HG02943 (cell line): ENCODE measurements around the gene PMEL.
"Not testable (repeated sequence)": the region's sequence is repeated elsewhere in the genome, so short reads cannot be mapped to it uniquely, and the experiment has no call there.

Experiments
- ATAC-seq: cut with Tn5 transposase; IDR thresholded peaks from one replicate; pipeline ENCODE4 v1.9.1; 2021; ENCODE audit warnings: mild to moderate bottlenecking, low read depth, moderate library complexity; ENCODE audit not compliant: unreplicated experiment

PMEL gene

GRCh38 chr12:55984861-55985260, 19.0 kb upstream of the PMEL start:
- ATAC-seq = no peak

DNA sequence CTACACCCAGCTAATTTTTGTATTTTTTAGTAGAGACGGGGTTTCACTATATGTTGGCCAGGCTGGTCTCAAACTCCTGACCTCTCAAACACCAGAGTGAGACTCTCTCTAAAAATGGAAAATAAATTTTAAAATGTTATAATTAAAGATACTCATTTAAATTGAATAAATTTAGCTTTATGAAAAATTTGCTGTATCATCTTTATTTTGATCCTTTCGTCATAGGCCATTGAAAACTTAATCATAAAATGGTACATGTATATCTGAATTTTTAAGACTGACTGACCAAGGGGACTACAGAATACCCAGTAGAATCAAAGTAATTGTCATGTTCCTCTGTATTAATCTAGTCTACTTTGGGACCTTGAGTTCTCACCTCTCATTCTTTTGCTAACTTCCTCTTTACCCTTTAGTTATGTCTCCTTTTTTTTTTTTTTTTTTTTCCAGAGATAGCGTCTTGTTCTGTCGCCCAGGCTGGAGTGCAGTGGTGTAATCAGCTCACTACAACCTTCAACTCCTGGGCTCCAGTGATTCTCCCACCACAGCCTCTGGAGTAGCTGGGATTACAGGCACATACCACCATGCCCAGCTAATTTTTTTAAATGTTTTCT, 17.5 kb upstream of the PMEL start:
- no peak for ATAC-seq

- no peak for ATAC-seq
Measured at GRCh38 chr12:55982319-55982936, 16.6 kb upstream of the PMEL start.

- not testable (repeated sequence) for ATAC-seq
Measured at GRCh38 chr12:55981882-55982281, 16.0 kb upstream of the PMEL start.

DNA sequence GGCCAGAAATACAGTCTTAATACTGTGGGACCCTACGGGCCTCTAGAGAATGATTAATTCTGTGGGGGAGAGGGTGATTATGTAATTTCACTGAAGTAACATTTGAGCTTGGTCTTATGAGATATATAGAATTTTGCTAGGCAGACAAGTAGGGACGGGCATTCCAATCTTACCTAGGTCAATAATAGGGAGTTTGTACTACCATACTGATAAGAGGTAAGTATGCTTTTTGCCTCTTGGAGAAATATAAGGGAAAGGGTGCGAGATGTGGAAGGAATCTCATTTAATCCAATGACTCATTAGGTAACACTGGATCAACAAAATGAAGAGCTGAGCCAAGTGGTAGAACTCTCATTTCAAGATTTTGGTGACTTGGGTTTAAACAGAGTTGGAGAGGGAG, 13.2 kb upstream of the PMEL start:
- no peak for ATAC-seq

- ATAC-seq = no peak
Measured at GRCh38 chr12:55978393-55978792, 12.6 kb upstream of the PMEL start.

DNA sequence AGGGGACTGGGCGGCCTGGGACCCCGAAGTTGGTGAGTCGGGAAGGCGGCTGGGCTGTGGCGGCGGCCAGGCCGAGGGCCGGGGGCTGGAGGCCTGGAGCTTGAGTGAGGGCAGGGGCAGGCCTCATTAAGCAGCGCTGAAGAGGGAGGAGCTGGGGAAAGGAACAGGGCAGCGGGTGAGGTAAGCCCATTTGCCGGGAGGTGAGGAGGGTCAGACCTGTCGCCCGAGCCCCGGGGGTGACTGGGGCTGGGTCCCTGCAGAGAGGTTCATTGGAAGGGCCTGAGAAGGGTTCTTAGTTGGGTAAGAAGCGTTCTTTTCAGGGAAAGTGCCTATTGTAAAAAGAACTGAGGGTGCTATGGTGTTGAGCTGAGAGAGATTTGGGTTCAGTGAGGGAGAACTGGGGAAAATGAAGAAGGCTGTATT, 8.5 kb upstream of the PMEL start:
- ATAC-seq = peak; percentile 13

GRCh38 chr12:55973599-55974307, 7.9 kb upstream of the PMEL start, which contains the start of gene RAB5B:
Gene RAB5B (plus strand): TSS chr12:55974078. CDS start chr12:55986961, 12,883 bp downstream.
- peak; percentile 94 for ATAC-seq

GRCh38 chr12:55972911-55973598, 7.2 kb upstream of the PMEL start:
- no peak for ATAC-seq

GRCh38 chr12:55972456-55972855, 6.6 kb upstream of the PMEL start:
- no peak for ATAC-seq

DNA sequence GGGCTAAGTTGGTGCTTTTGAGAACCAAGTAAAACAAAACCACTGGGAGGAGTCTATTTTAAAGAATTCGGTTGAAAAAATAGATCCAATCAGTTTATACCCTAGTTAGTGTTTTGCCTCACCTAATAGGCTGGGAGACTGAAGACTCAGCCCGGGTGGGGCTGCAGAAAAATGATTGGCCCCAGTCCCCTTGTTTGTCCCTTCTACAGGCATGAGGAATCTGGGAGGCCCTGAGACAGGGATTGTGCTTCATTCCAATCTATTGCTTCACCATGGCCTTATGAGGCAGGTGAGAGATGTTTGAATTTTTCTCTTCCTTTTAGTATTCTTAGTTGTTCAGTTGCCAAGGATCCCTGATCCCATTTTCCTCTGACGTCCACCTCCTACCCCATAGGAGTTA, 6.2 kb upstream of the PMEL start:
- ATAC-seq = no peak

GRCh38 chr12:55970775-55971174, 4.9 kb upstream of the PMEL start:
- no peak for ATAC-seq

DNA sequence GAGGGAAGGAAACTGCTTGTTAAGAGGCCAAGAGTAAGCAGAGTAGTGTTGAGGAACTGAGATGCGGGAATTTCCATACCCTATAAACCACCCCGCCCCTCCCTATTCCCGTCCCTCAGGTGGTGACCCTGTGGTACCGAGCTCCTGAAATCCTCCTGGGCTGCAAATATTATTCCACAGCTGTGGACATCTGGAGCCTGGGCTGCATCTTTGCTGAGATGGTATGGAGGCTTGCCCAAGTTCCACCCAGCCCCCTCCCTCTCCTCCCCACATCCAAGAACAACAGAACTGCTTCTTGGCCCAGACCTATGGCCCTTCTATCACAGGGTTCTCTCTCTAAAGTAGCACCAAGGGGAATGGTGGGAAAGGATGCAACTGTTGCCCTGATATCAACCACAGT, 3.5 kb upstream of the PMEL start:
- ATAC-seq = no peak

DNA sequence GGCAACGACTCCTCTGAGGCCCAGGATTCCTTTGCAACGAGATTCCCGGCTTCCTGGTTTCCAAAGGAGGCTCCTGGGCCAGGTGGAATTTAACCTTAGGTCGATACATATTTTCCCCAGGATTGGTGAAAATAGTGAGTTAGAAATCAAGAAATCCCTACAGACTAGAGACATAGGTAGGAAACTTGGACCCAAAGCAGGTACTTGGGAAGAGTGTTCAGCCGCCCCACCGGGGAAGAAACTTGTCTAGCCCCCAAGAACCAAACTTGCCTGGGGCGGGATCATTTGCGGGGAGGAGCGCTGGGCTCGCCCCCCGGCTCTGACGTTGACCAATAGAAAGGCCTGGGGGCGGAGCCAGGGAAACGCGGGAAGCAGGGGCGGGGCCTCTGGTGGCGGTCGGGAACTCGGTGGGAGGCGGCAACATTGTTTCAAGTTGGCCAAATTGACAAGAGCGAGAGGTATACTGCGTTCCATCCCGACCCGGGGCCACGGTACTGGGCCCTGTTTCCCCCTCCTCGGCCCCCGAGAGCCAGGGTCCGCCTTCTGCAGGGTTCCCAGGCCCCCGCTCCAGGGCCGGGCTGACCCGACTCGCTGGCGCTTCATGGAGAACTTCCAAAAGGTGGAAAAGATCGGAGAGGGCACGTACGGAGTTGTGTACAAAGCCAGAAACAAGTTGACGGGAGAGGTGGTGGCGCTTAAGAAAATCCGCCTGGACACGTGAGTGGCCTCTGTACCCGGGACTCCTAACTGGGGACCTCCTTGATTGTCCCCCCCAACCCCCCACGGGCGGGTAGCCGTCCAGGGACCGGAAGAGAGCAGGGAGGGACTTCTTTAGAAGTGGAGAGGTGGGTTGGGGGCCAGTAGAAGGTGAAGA, 803 bp upstream of the PMEL start, which contains the start of gene CDK2:
CDK2 (plus strand) TSS at position 423 of the 874 bp plus-strand sequence; CDS start at position 602, 179 bp downstream.
- peak; percentile 97 for ATAC-seq

DNA sequence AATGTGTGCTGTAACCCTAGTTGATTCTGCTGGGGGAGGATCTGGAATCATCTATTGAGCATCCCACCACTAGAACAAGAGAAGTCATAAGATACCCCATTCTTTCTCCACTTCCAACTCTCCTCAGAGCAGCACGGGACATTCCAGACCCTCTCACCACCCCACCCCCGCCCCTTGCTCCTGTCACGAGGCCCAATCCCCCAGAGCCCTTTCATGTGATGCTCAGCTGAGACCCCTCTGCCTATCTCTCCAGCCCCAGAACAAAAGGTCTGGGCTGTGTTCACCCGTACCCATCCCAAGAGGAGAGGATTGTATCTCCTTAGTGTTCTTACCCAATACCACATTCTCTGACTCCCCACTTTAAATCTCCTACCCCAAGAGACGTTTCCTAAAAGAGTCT, 602 bp downstream of the PMEL start:
- ATAC-seq = no peak

- ATAC-seq = no peak
Measured at GRCh38 chr12:55963760-55964159, 2.1 kb downstream of the PMEL start.

DNA sequence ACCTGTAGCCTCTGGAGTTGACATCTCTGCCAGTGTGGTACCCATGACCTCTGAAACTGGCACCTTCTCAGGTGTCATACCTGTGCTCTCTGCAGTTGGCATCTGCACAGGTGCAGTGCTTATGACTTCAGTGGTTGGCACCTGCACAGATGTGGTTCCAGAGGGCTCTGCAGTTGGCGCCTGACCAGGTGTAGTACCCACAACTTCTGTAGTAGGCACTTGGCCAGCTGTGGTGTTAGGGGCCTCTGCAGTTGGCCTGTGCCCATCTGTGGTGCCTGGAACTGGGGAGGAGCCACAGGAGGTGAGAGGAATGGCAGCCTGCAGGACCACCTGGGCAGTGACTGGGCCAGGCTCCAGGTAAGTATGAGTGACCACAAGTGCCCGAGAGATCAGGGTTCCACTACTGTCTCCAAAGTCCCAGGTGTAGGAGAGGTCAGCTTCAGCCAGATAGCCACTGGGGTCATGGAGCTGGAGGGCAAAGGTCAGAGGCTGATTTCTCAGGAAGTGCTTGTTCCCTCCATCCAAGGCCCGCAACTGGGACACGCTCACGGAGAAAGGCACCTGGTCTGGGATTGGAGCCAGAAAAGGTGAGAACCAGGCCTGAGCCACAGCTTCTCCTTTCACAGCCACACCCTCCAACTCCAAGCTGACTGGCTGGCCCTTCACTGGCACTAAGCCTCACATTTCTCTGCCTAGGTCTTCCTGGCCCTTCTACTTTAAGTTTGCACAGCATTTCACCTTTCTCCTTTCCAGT, 8.6 kb downstream of the PMEL start:
- no peak for ATAC-seq

DNA sequence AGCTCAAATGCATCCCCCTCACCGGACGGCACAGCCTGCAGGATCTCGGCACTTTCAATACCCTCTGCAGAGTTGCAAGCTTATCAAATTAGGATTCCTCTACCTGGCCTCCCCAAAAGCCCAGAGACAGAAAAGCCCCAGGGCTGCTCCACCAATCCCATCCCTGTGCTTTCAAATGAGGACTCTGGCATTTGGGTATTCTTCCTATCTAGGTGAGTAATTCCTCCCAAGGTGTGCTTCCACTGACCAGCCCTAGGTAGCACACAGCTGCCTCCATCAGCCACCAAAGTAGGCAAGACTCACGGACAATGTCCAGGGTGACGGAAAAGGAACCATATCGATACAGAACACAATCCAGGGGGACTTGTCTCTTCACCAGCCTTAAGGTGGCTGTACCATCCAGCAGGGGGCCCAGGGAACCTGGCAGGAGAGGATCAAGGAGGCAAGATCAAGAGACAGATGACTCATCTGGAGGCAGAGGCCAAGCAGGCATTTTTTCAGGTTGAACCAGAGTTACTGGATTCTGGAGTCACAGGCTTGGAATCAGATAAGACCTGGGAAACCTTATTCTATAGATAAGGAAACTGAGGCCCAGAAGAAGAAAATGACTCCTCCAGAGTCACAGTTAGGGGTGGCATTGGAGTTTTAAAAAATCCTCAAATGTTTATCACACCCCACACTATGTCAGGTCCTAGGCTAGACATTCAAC, 9.9 kb downstream of the PMEL start:
- no peak for ATAC-seq

DNA sequence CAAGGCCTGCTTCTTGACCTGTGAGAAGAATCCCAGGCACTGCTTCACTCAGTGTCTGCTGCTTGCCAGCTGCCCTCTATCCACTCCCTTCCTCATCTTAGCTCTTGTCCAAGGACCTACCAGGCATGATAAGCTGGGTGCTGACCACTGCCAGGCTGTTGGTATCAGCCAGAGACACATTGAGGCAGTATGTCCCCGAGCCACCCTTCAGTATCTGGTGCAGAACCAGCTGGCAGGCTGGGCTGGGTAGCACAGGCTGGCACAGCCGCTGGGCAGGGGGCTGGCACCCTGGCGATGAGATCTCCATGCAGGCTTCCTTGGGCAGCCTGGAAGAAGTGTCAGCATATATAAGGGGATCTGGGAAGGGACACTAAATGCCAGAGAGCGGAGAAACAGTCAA, 10.5 kb downstream of the PMEL start:
- ATAC-seq = no peak
